H1 (cell line): ENCODE measurements around the gene LDLRAD4. TPM values are rescaled to one million over a fixed set of nuclear protein-coding genes. Genes with fewer than 3 reads are reported as not detected.

ENCODE experiments used
- CTCF ChIA-PET: fragments of 300-600 bp; sonication (Branson Sonifier 250); formaldehyde crosslinking; loops from one replicate; lab custom pipeline; 2021; ENCODE audit not compliant: partially characterized antibody; lab: Charles Lee
- POLR2A ChIA-PET: fragments of 300-600 bp; sonication (Branson Sonifier 250); formaldehyde crosslinking; loops from one replicate; lab custom pipeline; 2021; ENCODE audit warnings: inconsistent platforms; ENCODE audit not compliant: partially characterized antibody; lab: Charles Lee
- DNase-seq, 2 experiments: peaks; one replicate each; pipeline versions ENCODE4 v3.0.0 to v3.0.0-alpha.2; 2010 to 2022; ENCODE audit warnings: low spot score in 2 of 2, low read depth in 1 of 2, mixed read lengths in 1 of 2
- FAIRE-seq: peaks from 2 replicates; lab custom pipeline; 2011; peaks lifted over from hg19 to GRCh38; lab: Jason Lieb, UNC
- H2AFZ ChIP-seq: 2 replicates; pipeline ENCODE4 v1.8.1; 2012; ENCODE audit warnings: low read length, inconsistent platforms
- H2AK5ac ChIP-seq: 2 replicates; pipeline ENCODE4 v1.6.1; 2013; ENCODE audit warnings: low read depth, low read length
- H2BK120ac ChIP-seq: replicated peaks from 2 replicates; pipeline ENCODE3; 2013; ENCODE audit warnings: low read depth, low read length, inconsistent platforms
- H2BK12ac ChIP-seq: 2 replicates; pipeline ENCODE4 v1.6.1; 2013; ENCODE audit warnings: low read depth, low read length
- H2BK15ac ChIP-seq: 2 replicates; pipeline ENCODE4 v1.6.1; 2013; ENCODE audit warnings: low read length
- H2BK20ac ChIP-seq: 2 replicates; pipeline ENCODE4 v1.6.1; 2013; ENCODE audit warnings: low read length
- H2BK5ac ChIP-seq: 2 replicates; pipeline ENCODE4 v1.6.1; 2013; ENCODE audit warnings: low read depth, low read length
- H3K14ac ChIP-seq: 2 replicates; pipeline ENCODE4 v1.6.1; 2013; ENCODE audit warnings: inconsistent platforms; ENCODE audit not compliant: insufficient read length
- H3K18ac ChIP-seq: 2 replicates; pipeline ENCODE4 v1.6.1; 2013; ENCODE audit warnings: low read length; ENCODE audit errors: extremely low read depth
- H3K23ac ChIP-seq: 2 replicates; pipeline ENCODE4 v1.6.1; 2013; ENCODE audit warnings: inconsistent platforms; ENCODE audit not compliant: insufficient read length
- H3K23me2 ChIP-seq: 2 replicates; pipeline ENCODE4 v1.6.1; 2013; ENCODE audit warnings: low read depth, low read length
- H3K27ac ChIP-seq: 2 replicates; pipeline ENCODE4 v1.6.1; 2011; ENCODE audit warnings: low read depth, low read length, inconsistent platforms
- H3K27me3 ChIP-seq, 4 experiments: replicated peaks in 1 of 4; 1 replicate in 1 of 4; 2 replicates in 3 of 4; pipeline versions ENCODE4 v1.6.1 to v1.8.1; 2011 to 2013; ENCODE audit warnings: low read length in 3 of 4, mild to moderate bottlenecking in 3 of 4, inconsistent platforms in 2 of 4, mixed read lengths in 2 of 4, moderate library complexity in 1 of 4; ENCODE audit not compliant: control insufficient read depth in 3 of 4, insufficient read depth in 3 of 4; ENCODE audit errors: extremely low read depth in 1 of 4
- H3K36me3 ChIP-seq, 4 experiments: 2 replicates each; pipeline versions ENCODE4 v1.6.1 to v1.8.1; 2011 to 2013; ENCODE audit warnings: mild to moderate bottlenecking in 4 of 4, low read length in 3 of 4, moderate library complexity in 2 of 4, control low read depth in 1 of 4, inconsistent platforms in 1 of 4; ENCODE audit not compliant: insufficient read depth in 4 of 4, control insufficient read depth in 2 of 4
- H3K4ac ChIP-seq: replicated peaks from 2 replicates; pipeline ENCODE3; 2013; ENCODE audit warnings: low read length, low read depth, mixed read lengths, inconsistent platforms; ENCODE audit not compliant: insufficient read length
- H3K4me1 ChIP-seq, 4 experiments: replicated peaks in 1 of 4; 1 replicate in 1 of 4; 2 replicates in 3 of 4; pipeline versions ENCODE4 v1.6.1 to v1.8.1; 2011 to 2013; ENCODE audit warnings: low read length in 3 of 4, inconsistent platforms in 2 of 4, mixed read lengths in 1 of 4; ENCODE audit not compliant: insufficient read depth in 4 of 4, control insufficient read depth in 3 of 4
- H3K4me2 ChIP-seq, 2 experiments: 2 replicates each; pipeline versions ENCODE4 v1.6.1 to v1.8.1; 2011 to 2013; ENCODE audit warnings: low read depth in 2 of 2, low read length in 2 of 2, control low read depth in 1 of 2, inconsistent platforms in 1 of 2, mild to moderate bottlenecking in 1 of 2; ENCODE audit not compliant: insufficient read depth in 1 of 2
- H3K4me3 ChIP-seq, 4 experiments: fragments of 200-600, 300-600 bp in 1 of 4; sonication (generic), shearing (Covaris generic), sonication (Bioruptor Twin) in 1 of 4; 2 replicates each; pipeline versions ENCODE4 v1.5.1 to v1.8.1; 2011 to 2016; ENCODE audit warnings: low read length in 4 of 4, low read depth in 3 of 4, control low read depth in 2 of 4, inconsistent platforms in 2 of 4, mild to moderate bottlenecking in 2 of 4, mixed read lengths in 1 of 4, moderate library complexity in 1 of 4; ENCODE audit not compliant: insufficient read depth in 2 of 4; ENCODE audit errors: extremely low read depth in 1 of 4
- H3K56ac ChIP-seq: replicated peaks from 2 replicates; pipeline ENCODE3; 2013; ENCODE audit warnings: low read depth, mild to moderate bottlenecking, mixed read lengths, low read length, inconsistent platforms; ENCODE audit not compliant: insufficient read length
- H3K79me1 ChIP-seq: 2 replicates; pipeline ENCODE4 v1.6.1; 2013; ENCODE audit warnings: low read depth, low read length, control low read depth
- H3K79me2 ChIP-seq, 2 experiments: 2 replicates each; pipeline versions ENCODE4 v1.6.1 to v1.8.1; 2012 to 2013; ENCODE audit warnings: low read length in 2 of 2, mild to moderate bottlenecking in 2 of 2, inconsistent platforms in 1 of 2; ENCODE audit not compliant: insufficient read depth in 2 of 2, control insufficient read depth in 1 of 2
- H3K9ac ChIP-seq, 4 experiments: replicated peaks in 1 of 4; 1 replicate in 1 of 4; 2 replicates in 3 of 4; pipeline versions ENCODE4 v1.6.1 to v1.8.1; 2011 to 2013; ENCODE audit warnings: low read depth in 3 of 4, low read length in 3 of 4, control low read depth in 2 of 4, mild to moderate bottlenecking in 2 of 4, moderate library complexity in 2 of 4, inconsistent platforms in 1 of 4; ENCODE audit errors: extremely low read depth in 1 of 4
- H3K9me3 ChIP-seq, 2 experiments: 2 replicates each; pipeline versions ENCODE4 v1.6.1 to v1.8.1; 2012 to 2013; ENCODE audit warnings: mild to moderate bottlenecking in 2 of 2, moderate library complexity in 2 of 2, control low read depth in 1 of 2, inconsistent platforms in 1 of 2, low read depth in 1 of 2, low read length in 1 of 2, mixed read lengths in 1 of 2; ENCODE audit not compliant: insufficient read depth in 2 of 2
- H4K20me1 ChIP-seq, 2 experiments: replicated peaks in 1 of 2; 2 replicates each; pipeline versions ENCODE3 to v1.8.1; 2011 to 2013; ENCODE audit warnings: inconsistent platforms in 2 of 2, low read length in 2 of 2, mild to moderate bottlenecking in 1 of 2; ENCODE audit not compliant: insufficient read depth in 2 of 2, control insufficient read depth in 1 of 2
- H4K5ac ChIP-seq: 2 replicates; pipeline ENCODE4 v1.6.1; 2013; ENCODE audit warnings: low read length, low read depth, mixed read lengths, inconsistent platforms; ENCODE audit not compliant: insufficient read length
- H4K8ac ChIP-seq: 2 replicates; pipeline ENCODE4 v1.8.0; 2013; ENCODE audit warnings: mild to moderate bottlenecking, moderate library complexity, low read length, inconsistent platforms; ENCODE audit not compliant: insufficient read depth; ENCODE audit errors: extremely low read depth
- H4K91ac ChIP-seq: replicated peaks from 2 replicates; pipeline ENCODE3; 2013; ENCODE audit warnings: low read length, mixed read lengths, inconsistent platforms; ENCODE audit not compliant: insufficient read length
- BACH1 ChIP-seq: IDR thresholded peaks from 2 replicates; pipeline ENCODE4 v1.6.1; 2012; ENCODE audit warnings: low read length, improper control_type of control experiment
- BCL11A ChIP-seq, 2 experiments: IDR thresholded peaks; one replicate each; pipeline ENCODE4 v1.6.1; 2011; ENCODE audit warnings: low read depth in 2 of 2, low read length in 2 of 2, mild to moderate bottlenecking in 2 of 2
- CBX5 ChIP-seq: fragments of 300-800, 300-1000 bp; sonication (generic); IDR thresholded peaks from 2 replicates; pipeline ENCODE4 v1.7.1; 2016; ENCODE audit warnings: antibody characterized with exemption, low read length, low read depth
- CREB1 ChIP-seq: IDR thresholded peaks from 2 replicates; pipeline ENCODE4 v1.6.1; 2012; ENCODE audit warnings: inconsistent platforms
- CTBP2 ChIP-seq: IDR thresholded peaks from 2 replicates; pipeline ENCODE4 v1.7.0; 2011; ENCODE audit warnings: borderline replicate concordance, mild to moderate bottlenecking, moderate library complexity, mixed read lengths, low read length; ENCODE audit not compliant: insufficient read depth, insufficient read length
- JUN ChIP-seq: IDR thresholded peaks from 2 replicates; pipeline ENCODE4 v1.6.1; 2011; ENCODE audit warnings: low read depth, mild to moderate bottlenecking, improper control_type of control experiment, low read length
- KDM1A ChIP-seq: fragments of 200-600, 300-600 bp; sonication (generic); IDR thresholded peaks from 2 replicates; pipeline ENCODE4 v1.7.1; 2016; ENCODE audit warnings: mild to moderate bottlenecking, low read length, borderline replicate concordance
- MAFK ChIP-seq: IDR thresholded peaks from 2 replicates; pipeline ENCODE4 v1.6.1; 2012; ENCODE audit warnings: low read depth, mild to moderate bottlenecking, improper control_type of control experiment, low read length
- SAP30 ChIP-seq: fragments of 300-600 bp; sonication (generic); IDR thresholded peaks from 2 replicates; pipeline ENCODE4 v1.7.1; 2012; ENCODE audit warnings: low read length, moderate library complexity, mild to moderate bottlenecking, inconsistent platforms; ENCODE audit not compliant: insufficient read depth, insufficient replicate concordance
- SIRT6 ChIP-seq: IDR thresholded peaks from one replicate; pipeline ENCODE4 v1.7.1; 2012; ENCODE audit warnings: low read length, inconsistent platforms
- SRF ChIP-seq: IDR thresholded peaks from 2 replicates; pipeline ENCODE4 v1.6.1; 2011; ENCODE audit warnings: mild to moderate bottlenecking, low read depth, low read length, moderate library complexity
- TEAD4 ChIP-seq: IDR thresholded peaks from 2 replicates; pipeline ENCODE4 v1.6.1; 2012; ENCODE audit warnings: low read depth, low read length, inconsistent platforms, mixed read lengths
- USF2 ChIP-seq: IDR thresholded peaks from 2 replicates; pipeline ENCODE4 v1.6.1; 2011; ENCODE audit warnings: low read length, improper control_type of control experiment
- ZNF274 ChIP-seq: IDR thresholded peaks from 2 replicates; pipeline ENCODE4 v1.7.0; 2012; ENCODE audit warnings: low read length, borderline replicate concordance; ENCODE audit errors: extremely low read depth
- WGBS, 2 experiments: shearing (Covaris generic) in 1 of 2; methylation state at CpG; one replicate each; pipeline versions ENCODE4 v1.1.6 to v1.1.7; 2013 to 2015; ENCODE audit warnings: low lambda C conversion rate in 2 of 2, mixed read lengths in 2 of 2, inconsistent platforms in 1 of 2, low coverage in 1 of 2, missing lambda C conversion rate in 1 of 2; ENCODE audit not compliant: insufficient replicate concordance in 2 of 2, insufficient coverage in 1 of 2, insufficient read length in 1 of 2; ENCODE audit errors: extremely low coverage in 1 of 2, missing lambda C conversion rate in 1 of 2; 5-methylcytosine and 5-hydroxymethylcytosine counted together
- polyA plus RNA-seq, 7 experiments: library from polyadenylated mRNA; depleted of rRNA in 3 of 7; stranded (reverse) in 5 of 7; unstranded in 2 of 7; fragments of >200 nt in 5 of 7; fragments of 200-250 nt in 2 of 7; gene quantifications; 1 replicate in 5 of 7; 2 replicates in 1 of 7; 4 replicates in 1 of 7; pipeline versions ENCODE4 v1.2.1 to v1.2.3, GENCODE V29; 2011 to 2013; ENCODE audit warnings: missing spikeins in 2 of 7, mixed read lengths in 2 of 7
- total RNA-seq: library from RNA; stranded (reverse); fragmentation: NEBNext Ultra II Directional; extraction: Animal tissue kit (Norgen Biotek cat#: 25700); gene quantifications from 2 replicates; pipeline ENCODE4 v1.2.1, GENCODE V29; 2021

The LDLRAD4 gene
- total and polyA plus RNA-seq, 2 of the 8 experiments (the other 6 are each of a cell fraction or from before 2014, with no cell fraction given): 0.77 to 1.4 TPM

GRCh38 chr18:13492314-13492713 is 273.8 kb downstream of the LDLRAD4 start:
- no peak overlapping the region for H2BK20ac ChIP-seq
- H2BK12ac ChIP-seq: no peak overlapping the region
- H3K9me3 ChIP-seq: no peaks in the 10 kb centered on the region
- H3K9ac ChIP-seq: no peak overlapping the region
- H3K79me2 ChIP-seq: no peaks in the 10 kb centered on the region
- no peak overlapping the region for H3K4me2 ChIP-seq
- H3K4me3 ChIP-seq: no peak overlapping the region
- H3K18ac ChIP-seq: no peak overlapping the region
- H2AFZ ChIP-seq: no peak overlapping the region
- no peak overlapping the region for H3K56ac ChIP-seq
- FAIRE-seq (no peak), DNase-seq (no peak)
- no peaks in the 10 kb centered on the region for H3K36me3 ChIP-seq
- no peaks in the 10 kb centered on the region for H4K20me1 ChIP-seq
- 95% methylated on average over 9 of the region's 9 CpGs; no CpG with 5 or more reads in 1 of the 2 experiments for WGBS, 2 experiments
- CTCF ChIA-PET: interaction anchor here (1.7 kb wide), 1 partner anchor 55 kb away, joined by 3 read pairs; no protein-coding TSS in a partner anchor
- H2AK5ac ChIP-seq: no peak overlapping the region
- no peak overlapping the region for H3K23ac ChIP-seq
- H2BK15ac ChIP-seq: no peak overlapping the region
- POLR2A ChIA-PET: interaction anchor here (1.2 kb wide), 1 partner anchor 9 kb away, joined by 3 read pairs; no protein-coding TSS in a partner anchor
- no peaks in the 10 kb centered on the region for H3K23me2 ChIP-seq
- no peak overlapping the region for H2BK120ac ChIP-seq
- H3K79me1 ChIP-seq: no peaks in the 10 kb centered on the region
- H4K8ac ChIP-seq: no peak overlapping the region
- H3K27me3 ChIP-seq: no peaks in the 10 kb centered on the region
- no peak overlapping the region for H4K91ac ChIP-seq
- no peak overlapping the region for H3K14ac ChIP-seq
- no peak overlapping the region for H3K27ac ChIP-seq
- no peak overlapping the region for H4K5ac ChIP-seq
- peaks cover 0 to 3% (median under 1%) of the 10 kb centered on the region in 4 experiments; a peak in 3 of 7 replicates for H3K4me1 ChIP-seq
- H3K4ac ChIP-seq: no peak overlapping the region
- no peak overlapping the region for H2BK5ac ChIP-seq
- TF ChIP-seq SRF: no peak
- TF ChIP-seq ZNF274: no peak
- TF ChIP-seq CTBP2: no peak
- TF ChIP-seq CBX5: no peak
- no peak for TF ChIP-seq SAP30
- TF ChIP-seq MAFK: no peak
- no peak for TF ChIP-seq BCL11A (IDR thresholded peaks at IDR 0.05; ENCODE audit: low read depth in 2 of 2, low read length in 2 of 2)
- no peak for TF ChIP-seq JUN
- TF ChIP-seq USF2: no peak
- TF ChIP-seq KDM1A: no peak
- TF ChIP-seq TEAD4: no peak
- TF ChIP-seq SIRT6: no peak
- no peak for TF ChIP-seq CREB1
- TF ChIP-seq BACH1: no peak
